HepG2 (cell line): ENCODE data around the gene SLC22A15. TPM values are rescaled to one million over a fixed set of nuclear protein-coding genes. Genes with fewer than 3 reads are reported as not detected.

Experiments
- ATAC-seq: fragments of 200-7000 bp; cut with Tn5 transposase; 3 replicates; pipeline ENCODE4 v1.9.1; 2020; ENCODE audit warnings: mild to moderate bottlenecking, moderate library complexity
- Bru-seq: library from RNA; stranded (reverse); fragments of 400-500 nt; gene quantifications from one replicate; lab custom pipeline; 2021; lab: Mats Ljungman, UMichigan
- BruChase-seq, 2 experiments: library from RNA; stranded (reverse); fragments of 400-500 nt; gene quantifications; one replicate each; lab custom pipeline; 2021; lab: Mats Ljungman, UMichigan
- BruUV-seq: library from RNA; stranded (reverse); fragments of 400-500 nt; replicated peaks from 2 replicates; lab custom pipeline; 2021; lab: Mats Ljungman, UMichigan
- CTCF ChIA-PET: fragments of 300-600 bp; formaldehyde crosslinking; extraction: SDS; loops from one replicate; lab custom pipeline; 2021; ENCODE audit warnings: low total read pairs, inconsistent platforms, low intra/inter-chr PET ratio; lab: Yijun Ruan, JAX
- POLR2A ChIA-PET: fragments of 350-600 bp; sonication (Branson Sonifier 250); formaldehyde crosslinking; loops from one replicate; lab custom pipeline; 2020; ENCODE audit warnings: antibody characterized with exemption, inconsistent platforms; lab: Yijun Ruan, JAX
- DNase-seq: peaks from one replicate; pipeline ENCODE4 v3.0.0-alpha.2; 2015; ENCODE audit warnings: low spot score
- FAIRE-seq: peaks from 3 replicates; lab custom pipeline; 2011; peaks lifted over from hg19 to GRCh38; lab: Jason Lieb, UNC
- H2AFZ ChIP-seq: one replicate; pipeline ENCODE4 v1.6.1; 2011; ENCODE audit warnings: low read length, inconsistent platforms
- H3K27ac ChIP-seq: fragments of 300-600 bp; 3 replicates; pipeline ENCODE4 v1.8.0; 2011; ENCODE audit warnings: mixed run types, mild to moderate bottlenecking, mixed read lengths, low read length, inconsistent platforms; ENCODE audit not compliant: insufficient read depth; ENCODE audit errors: extremely low read length
- H3K27me3 ChIP-seq, 2 experiments: fragments of 200-600 bp in 1 of 2; 2 replicates in 1 of 2; 3 replicates in 1 of 2; pipeline versions ENCODE4 v1.6.0 to v1.8.0; 2011; ENCODE audit warnings: low read length in 2 of 2, mild to moderate bottlenecking in 2 of 2, moderate library complexity in 2 of 2, inconsistent platforms in 1 of 2; ENCODE audit not compliant: insufficient read depth in 2 of 2, control insufficient read depth in 1 of 2
- H3K36me3 ChIP-seq, 2 experiments: fragments of 200-600 bp in 1 of 2; replicated peaks in 1 of 2; 2 replicates in 1 of 2; 3 replicates in 1 of 2; pipeline versions ENCODE4 v1.5.1 to v1.8.0; 2011; ENCODE audit warnings: low read length in 2 of 2, inconsistent platforms in 1 of 2; ENCODE audit not compliant: insufficient read depth in 2 of 2, control insufficient read depth in 1 of 2
- H3K4me1 ChIP-seq: 2 replicates; pipeline ENCODE4 v1.5.1; 2012; ENCODE audit warnings: low read length, inconsistent platforms; ENCODE audit not compliant: insufficient read depth
- H3K4me2 ChIP-seq: 2 replicates; pipeline ENCODE4 v1.6.0; 2011; ENCODE audit warnings: low read depth, low read length, inconsistent platforms
- H3K4me3 ChIP-seq, 3 experiments: fragments of 200-600 bp in 1 of 3; sonication (generic), shearing (Covaris generic) in 1 of 3; replicated peaks in 1 of 3; 2 replicates each; pipeline ENCODE4 v1.5.1; 2011 to 2016; ENCODE audit warnings: low read length in 3 of 3, inconsistent platforms in 2 of 3, low read depth in 2 of 3, mild to moderate bottlenecking in 2 of 3, control low read depth in 1 of 3, mixed read lengths in 1 of 3; ENCODE audit not compliant: insufficient read depth in 1 of 3
- H3K79me2 ChIP-seq: one replicate; pipeline ENCODE4 v1.6.1; 2011; ENCODE audit warnings: low read length, inconsistent platforms; ENCODE audit not compliant: insufficient read depth
- H3K9ac ChIP-seq: 2 replicates; pipeline ENCODE4 v1.6.0; 2011; ENCODE audit warnings: mild to moderate bottlenecking, low read depth, low read length, inconsistent platforms; ENCODE audit not compliant: insufficient read depth
- H3K9me3 ChIP-seq: 2 replicates; pipeline ENCODE4 v1.5.1; 2012; ENCODE audit warnings: mild to moderate bottlenecking, low read length
- H4K20me1 ChIP-seq: 2 replicates; pipeline ENCODE4 v1.6.0; 2011; ENCODE audit warnings: inconsistent platforms, mild to moderate bottlenecking, low read length, moderate library complexity; ENCODE audit not compliant: insufficient read depth
- ATF6 ChIP-seq: sonication (generic); formaldehyde crosslinking; conservative IDR thresholded peaks from 2 replicates; pipeline ENCODE4 v1.4.0; 2020; ENCODE audit warnings: missing genetic modification reagents
- CAMTA2 ChIP-seq: sonication (generic); formaldehyde crosslinking; IDR thresholded peaks from 2 replicates; pipeline ENCODE4 v1.4.0; 2020; ENCODE audit warnings: mild to moderate bottlenecking, missing genetic modification reagents, borderline replicate concordance
- KDM6A ChIP-seq: IDR thresholded peaks from 2 replicates; pipeline ENCODE4 v1.6.1; 2016; ENCODE audit warnings: low read depth
- MEIS1 ChIP-seq: sonication (generic); formaldehyde crosslinking; IDR thresholded peaks from 2 replicates; pipeline ENCODE4 v1.9.0; 2021; ENCODE audit warnings: mild to moderate bottlenecking, missing genetic modification reagents, moderate library complexity, borderline replicate concordance
- PRDM10 ChIP-seq: sonication (generic); formaldehyde crosslinking; IDR thresholded peaks from 2 replicates; pipeline ENCODE4 v1.4.0; 2020; ENCODE audit warnings: low read depth, missing genetic modification reagents
- RBAK ChIP-seq: sonication (generic); formaldehyde crosslinking; IDR thresholded peaks from 2 replicates; pipeline ENCODE4 v1.5.1; 2020; ENCODE audit warnings: mild to moderate bottlenecking, missing genetic modification reagents
- THAP11 ChIP-seq: IDR thresholded peaks from 2 replicates; pipeline ENCODE4 v1.6.1; 2016; ENCODE audit warnings: missing biosample characterization, missing genetic modification reagents
- ZFX ChIP-seq: sonication (generic); formaldehyde crosslinking; IDR thresholded peaks from 2 replicates; pipeline ENCODE4 v1.4.0; 2020; ENCODE audit warnings: mild to moderate bottlenecking, low read depth, missing genetic modification reagents, moderate library complexity
- ZSCAN20 ChIP-seq: sonication (generic); formaldehyde crosslinking; IDR thresholded peaks from 2 replicates; pipeline ENCODE4 v1.4.0; 2020; ENCODE audit warnings: missing genetic modification reagents, mild to moderate bottlenecking, borderline replicate concordance
- WGBS: methylation state at CpG from one replicate; pipeline ENCODE4 v1.1.6; 2017; ENCODE audit warnings: low lambda C conversion rate; 5-methylcytosine and 5-hydroxymethylcytosine counted together
- in situ Hi-C: cut with HindIII; loops from 2 replicates; pipeline ENCODE4 v1.10.0; 2017; ENCODE audit warnings: low pct_unique_long_range_greater_than_20kb; ENCODE audit not compliant: extremely low pct_ligation_motif_present
- intact Hi-C: fragments of 100-400 bp; cut with micrococcal nuclease; formaldehyde crosslinking; loops from one replicate; pipeline ENCODE4 v1.10.0; 2022; ENCODE audit not compliant: unreplicated experiment
- long read RNA-seq, 2 experiments: library from RNA in 1 of 2; library from polyadenylated mRNA in 1 of 2; stranded (forward) in 1 of 2; unstranded in 1 of 2; transcript quantifications; one replicate each; pipeline ENCODE4 v2.0.0, GENCODE V29; 2019 to 2022
- polyA minus RNA-seq, 3 experiments: library from RNA; depleted of rRNA, polyadenylated mRNA; stranded (reverse); fragments of >200 nt; gene quantifications; 2 replicates each; pipeline ENCODE4 v1.2.3, GENCODE V29; 2011; ENCODE audit warnings: low replicate concordance in 1 of 3
- polyA plus RNA-seq, 8 experiments: library from polyadenylated mRNA; depleted of rRNA in 3 of 8; stranded (reverse) in 7 of 8; unstranded in 1 of 8; fragments of >200 nt; fragmentation: Illumina TruSeq in 4 of 8; extraction: Trizol in 4 of 8; gene quantifications; 2 replicates each; pipeline versions ENCODE4 v1.2.1 to v1.2.3, GENCODE V29; 2011 to 2016; ENCODE audit warnings: low read depth in 4 of 8, missing spikeins in 1 of 8, mixed read lengths in 1 of 8; ENCODE audit not compliant: insufficient read depth in 1 of 8
- total RNA-seq, 5 experiments: library from RNA; depleted of rRNA; stranded (reverse); fragments of >200 nt; fragmentation: Illumina TruSeq; extraction: Trizol; gene quantifications; 2 replicates each; pipeline ENCODE4 v1.2.3, GENCODE V29; 2016; ENCODE audit warnings: low read depth in 1 of 5

SLC22A15 gene
- 0.24 and 0.27 TPM in 2 replicates for total RNA-seq (2016; rRNA removed; fragmentation: Illumina TruSeq; extraction: Trizol)
- 0.20 and 0.26 TPM in 2 replicates for total RNA-seq (2016; cell fraction: cytosol; rRNA removed; fragmentation: Illumina TruSeq; extraction: Trizol; ENCODE audit: low read depth)
- 0.16 and 0.17 TPM in 2 replicates for total RNA-seq (2016; cell fraction: insoluble cytoplasmic fraction; rRNA removed; fragmentation: Illumina TruSeq; extraction: Trizol)
- total RNA-seq (2016; cell fraction: membrane; rRNA removed; fragmentation: Illumina TruSeq; extraction: Trizol): 0.21 and 0.22 TPM in 2 replicates
- total RNA-seq (2016; cell fraction: nucleus; rRNA removed; fragmentation: Illumina TruSeq; extraction: Trizol): 0.91 and 1.7 TPM in 2 replicates
- 1.7 and 2.3 TPM in 2 replicates for polyA plus RNA-seq (2011; rRNA removed)
- polyA plus RNA-seq (2011; cell fraction: cytosol; rRNA removed): 0.86 and 1.2 TPM in 2 replicates
- 3.5 and 5.4 TPM in 2 replicates for polyA plus RNA-seq (2011; cell fraction: nucleus; rRNA removed)
- polyA plus RNA-seq (2012): 0.73 and 0.93 TPM in 2 replicates
- polyA plus RNA-seq (2016; cell fraction: cytosol; fragmentation: Illumina TruSeq; extraction: Trizol; ENCODE audit: low read depth): 0.02 and 0.07 TPM in 2 replicates
- polyA plus RNA-seq (2016; cell fraction: insoluble cytoplasmic fraction; fragmentation: Illumina TruSeq; extraction: Trizol; ENCODE audit: low read depth): 0.11 and 0.12 TPM in 2 replicates
- 0.11 and 0.16 TPM in 2 replicates for polyA plus RNA-seq (2016; cell fraction: membrane; fragmentation: Illumina TruSeq; extraction: Trizol; ENCODE audit: low read depth)
- 0.73 and 0.85 TPM in 2 replicates for polyA plus RNA-seq (2016; cell fraction: nucleus; fragmentation: Illumina TruSeq; extraction: Trizol; ENCODE audit: insufficient read depth, low read depth)
- polyA minus RNA-seq (2011; rRNA and poly(A)+ RNA removed; ENCODE audit: low replicate concordance): 3.2 and 9.4 TPM in 2 replicates
- 0.44 and 1.9 TPM in 2 replicates for polyA minus RNA-seq (2011; cell fraction: cytosol; rRNA and poly(A)+ RNA removed)
- polyA minus RNA-seq (2011; cell fraction: nucleus; rRNA and poly(A)+ RNA removed): 12.4 and 13.1 TPM in 2 replicates
- Bru-seq, nascent RNA: percentile 26 among the genes with signal in this experiment
- BruChase-seq, experiment 1, labeled RNA remaining after a 6-hour chase: percentile 24 among the genes with signal in this experiment
- percentile 24 among the genes with signal in this experiment for BruChase-seq, experiment 2, labeled RNA remaining after a 2-hour chase
- long read RNA-seq, experiment 1, partial matches to known transcripts: 0 of 1 reads
- long read RNA-seq, experiment 1, other reads (novel, unspliced or antisense): 1 of 1 reads
- long read RNA-seq, experiment 2: 0 reads

- no TSS peak for BruUV-seq
- Histone ChIP-seq H3K4me1 (peaks cover 25% of the 10 kb centered on the region), H3K27me3 (peaks cover 0 to 19% of the 10 kb centered on the region in 2 experiments; a peak in 3 of 5 replicates), H3K9me3 (no peaks in the 10 kb centered on the region), H3K36me3 (no peaks in the 10 kb centered on the region), H4K20me1 (no peaks in the 10 kb centered on the region; the same call in 1 of the 2 replicates), H3K27ac (no peak within 1 kb of the TSS), H2AFZ (peak within 1 kb of the TSS; percentile 2), H3K79me2 (no peaks in the 10 kb centered on the region), H3K9ac (no peak within 1 kb of the TSS), H3K4me3 (peak within 1 kb of the TSS; percentile 41 to 67 (median 49)), H3K4me2 (peak within 1 kb of the TSS; percentile 92)
- intact Hi-C loops: no loop called here
- ATAC-seq (peak; percentile 74), FAIRE-seq (no peak), DNase-seq (no peak)
- in situ Hi-C loops: loop anchor here (25.0 kb wide), 1 partner anchor 364 kb away; no protein-coding TSS in a partner anchor
- CTCF ChIA-PET: no interaction called here
- POLR2A ChIA-PET: no interaction called here
- 1% methylated on average over 18 of the region's 91 CpGs for WGBS
- TF ChIP-seq ZFX (CRISPR knock-in tag) (peak; percentile 41; the same call in 1 of the 2 replicates), MEIS1 (CRISPR knock-in tag) (no peak), PRDM10 (CRISPR knock-in tag) (no peak), KDM6A (CRISPR knock-in tag) (no peak), CAMTA2 (no peak), RBAK (CRISPR knock-in tag) (no peak), THAP11 (CRISPR knock-in tag) (0 out of 2 replicates have a peak, but pooled peaks have one; percentile 6), ATF6 (CRISPR knock-in tag) (no peak), ZSCAN20 (no peak)
Observed at GRCh38 chr1:115976062-115976920, at the start of gene SLC22A15. TSS of gene SLC22A15 (plus strand) at chr1:115976513. CDS start at chr1:115976628, 115 bp downstream.
